Right lobe of liver (tissue), 6 donors: ENCODE data around the gene TBCD. TPM values are rescaled to one million over a fixed set of nuclear protein-coding genes. Genes with fewer than 3 reads are reported as not detected.

Experiments used
- ATAC-seq, 4 donors: fragments of 200-7000 bp; cut with Tn5 transposase; one replicate each; pipeline ENCODE4 v1.9.1; 2020; ENCODE audit warnings: mild to moderate bottlenecking in 4 of 4, moderate library complexity in 4 of 4
- DNase-seq, 3 donors: peaks; one replicate each; pipeline ENCODE4 v3.0.0-alpha.2; 2020
- H3K27ac ChIP-seq, 3 donors: fragments of 200-600 bp; one replicate each; pipeline ENCODE4 v1.8.0; 2022
- H3K27me3 ChIP-seq, 2 donors: fragments of 200-600 bp; one replicate each; pipeline ENCODE4 v1.8.0; 2022
- H3K36me3 ChIP-seq, 4 donors: fragments of 200-600 bp; sonication (generic) in 1 of 4; one replicate each; pipeline versions ENCODE4 v1.5.1 to v1.8.0; 2017 to 2022; ENCODE audit warnings: control low read depth in 1 of 4
- H3K4me1 ChIP-seq, 4 donors: fragments of 200-600 bp; sonication (generic) in 1 of 4; one replicate each; pipeline versions ENCODE4 v1.5.1 to v1.8.0; 2017 to 2022; ENCODE audit warnings: control low read depth in 1 of 4
- H3K4me3 ChIP-seq, 3 donors: fragments of 200-600 bp; one replicate each; pipeline ENCODE4 v1.8.0; 2022
- H3K9me3 ChIP-seq, 4 donors: fragments of 200-600 bp; sonication (generic) in 1 of 4; one replicate each; pipeline versions ENCODE4 v1.5.1 to v1.8.0; 2017 to 2022; ENCODE audit warnings: control low read depth in 1 of 4
- CTCF ChIP-seq, 4 donors: fragments of 200-600 bp in 3 of 4; fragments of 450-650 bp in 1 of 4; IDR thresholded peaks; one replicate each; pipeline versions ENCODE4 v1.5.1 to v1.8.0; 2016 to 2022; ENCODE audit warnings: antibody characterized with exemption in 4 of 4, mild to moderate bottlenecking in 2 of 4
- POLR2A ChIP-seq: fragments of 450-650 bp; IDR thresholded peaks from one replicate; pipeline ENCODE4 v1.6.1; 2017; ENCODE audit warnings: antibody characterized with exemption, mild to moderate bottlenecking
- WGBS: methylation state at CpG from one replicate; pipeline ENCODE4 v1.1.6; 2018; ENCODE audit warnings: low coverage, low lambda C conversion rate; ENCODE audit not compliant: insufficient coverage; ENCODE audit errors: missing lambda C conversion rate; 5-methylcytosine and 5-hydroxymethylcytosine counted together
- intact Hi-C, 2 donors: fragments of 100-400 bp; cut with DNase I; formaldehyde crosslinking; loops; one replicate each; pipeline versions ENCODE4 v1.11.2 to v1.14.1; 2022
- total RNA-seq, 6 experiments: library from RNA; depleted of rRNA in 2 of 6; stranded (reverse); fragments of >200 nt in 2 of 6; fragmentation: NEBNext Ultra II Directional in 3 of 6; extraction: Animal tissue kit (Norgen Biotek cat#: 25700) in 3 of 6; gene quantifications; one replicate each; pipeline versions ENCODE4 v1.1.0 to v1.2.4, GENCODE V29; 2016 to 2023
- donor health status: DM: no; HTN: yes; CAD: no.
- donor health status: DM: no; HTN: no; CAD: no.
- donor health status: DM: no; HTN: no; CAD: no.
- donor health status: DM: no; HTN: yes; CAD: no.
- donor health status: DM: no; HTN: yes; CAD: no.

TBCD gene
- total RNA-seq, 6 experiments from 2014 or later: 28.0 to 55.7 (median 41.3) TPM

DNA sequence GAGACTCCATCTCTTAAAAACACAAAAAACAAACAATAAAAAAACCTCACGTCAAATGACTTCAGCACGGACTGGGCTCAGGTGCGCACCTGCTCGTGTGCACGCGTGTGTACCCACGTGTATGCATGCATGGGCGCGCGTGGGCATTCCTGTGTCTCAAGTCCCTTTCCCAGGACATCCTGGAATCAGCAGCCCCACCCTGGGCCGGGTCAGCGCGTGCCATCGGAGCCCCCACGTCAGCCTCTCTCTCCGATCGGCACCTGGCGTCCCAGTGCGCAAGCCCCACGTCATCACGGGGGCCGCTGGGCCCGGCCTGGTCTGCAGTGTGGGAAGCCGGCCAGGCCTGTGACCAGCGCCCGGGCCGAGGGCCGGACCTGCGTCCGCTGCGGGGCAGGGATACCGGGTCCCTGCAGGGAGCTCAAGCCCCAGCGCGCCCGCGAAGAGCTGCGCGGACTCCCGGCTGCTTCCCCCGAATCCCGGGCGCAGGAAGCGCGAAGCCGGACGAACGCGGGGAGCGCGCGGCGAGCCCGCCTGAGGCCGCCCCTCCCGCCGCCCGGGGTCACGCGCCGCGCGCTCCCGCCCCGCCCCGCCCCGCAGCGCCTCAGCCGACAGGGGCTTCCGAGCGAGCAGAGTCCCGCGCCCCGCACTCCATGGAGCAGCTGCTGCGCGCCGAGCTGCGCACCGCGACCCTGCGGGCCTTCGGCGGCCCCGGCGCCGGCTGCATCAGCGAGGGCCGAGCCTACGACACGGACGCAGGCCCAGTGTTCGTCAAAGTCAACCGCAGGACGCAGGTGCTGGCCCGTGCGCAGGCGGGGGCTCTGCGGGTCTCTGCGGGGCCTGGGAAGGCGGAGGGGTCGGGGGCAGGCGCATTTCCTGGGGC lies 16.6 kb upstream of the TBCD start, which contains the start of gene FN3K:
Gene FN3K (plus strand): TSS at position 629 of the 880 bp plus-strand sequence. CDS start 22 bp downstream, at position 651.
- intact Hi-C loops: no loop called here
- Histone ChIP-seq H3K4me1 (peaks cover 0 to 27% (median 3%) of the 10 kb centered on the region in 4 donors), H3K27me3 (no peaks in the 10 kb centered on the region), H3K36me3 (peaks cover 0 to 7% (median 0%) of the 10 kb centered on the region in 4 donors), H3K4me3 (peak within 1 kb of the TSS; percentile 46 to 72 (median 72)), H3K27ac (peak within 1 kb of the TSS; percentile 60 to 85 (median 74)), H3K9me3 (no peaks in the 10 kb centered on the region)
- peak; percentile 47 to 75 (median 65) for ATAC-seq
- DNase-seq: peak; percentile 73 to 76 (median 74)
- 18% methylated on average over 11 of the region's 101 CpGs for WGBS
- TF ChIP-seq POLR2A (peak; percentile 39), CTCF (IDR thresholded peaks at IDR 0.05) (no peak)

- TF ChIP-seq POLR2A: no peak
- TF ChIP-seq CTCF (IDR thresholded peaks at IDR 0.05): no peak
- no peaks in the 10 kb centered on the region for H3K27me3 ChIP-seq
- peaks cover 0 to 41% (median 5%) of the 10 kb centered on the region in 4 donors for H3K4me1 ChIP-seq
- no peak for ATAC-seq
- H3K4me3 ChIP-seq: peak overlapping the region; percentile 46 to 72 (median 72)
- H3K9me3 ChIP-seq: no peaks in the 10 kb centered on the region
- 37% methylated on average over 2 of the region's 18 CpGs for WGBS
- DNase-seq: no peak
- intact Hi-C loops: no loop called here
- H3K36me3 ChIP-seq: peaks cover 0 to 18% (median 5%) of the 10 kb centered on the region in 4 donors
- peak overlapping the region in 2 of 3 donors; percentile 74 to 85 for H3K27ac ChIP-seq
Measured at GRCh38 chr17:82736511-82737185, 15.2 kb upstream of the TBCD start.

DNA sequence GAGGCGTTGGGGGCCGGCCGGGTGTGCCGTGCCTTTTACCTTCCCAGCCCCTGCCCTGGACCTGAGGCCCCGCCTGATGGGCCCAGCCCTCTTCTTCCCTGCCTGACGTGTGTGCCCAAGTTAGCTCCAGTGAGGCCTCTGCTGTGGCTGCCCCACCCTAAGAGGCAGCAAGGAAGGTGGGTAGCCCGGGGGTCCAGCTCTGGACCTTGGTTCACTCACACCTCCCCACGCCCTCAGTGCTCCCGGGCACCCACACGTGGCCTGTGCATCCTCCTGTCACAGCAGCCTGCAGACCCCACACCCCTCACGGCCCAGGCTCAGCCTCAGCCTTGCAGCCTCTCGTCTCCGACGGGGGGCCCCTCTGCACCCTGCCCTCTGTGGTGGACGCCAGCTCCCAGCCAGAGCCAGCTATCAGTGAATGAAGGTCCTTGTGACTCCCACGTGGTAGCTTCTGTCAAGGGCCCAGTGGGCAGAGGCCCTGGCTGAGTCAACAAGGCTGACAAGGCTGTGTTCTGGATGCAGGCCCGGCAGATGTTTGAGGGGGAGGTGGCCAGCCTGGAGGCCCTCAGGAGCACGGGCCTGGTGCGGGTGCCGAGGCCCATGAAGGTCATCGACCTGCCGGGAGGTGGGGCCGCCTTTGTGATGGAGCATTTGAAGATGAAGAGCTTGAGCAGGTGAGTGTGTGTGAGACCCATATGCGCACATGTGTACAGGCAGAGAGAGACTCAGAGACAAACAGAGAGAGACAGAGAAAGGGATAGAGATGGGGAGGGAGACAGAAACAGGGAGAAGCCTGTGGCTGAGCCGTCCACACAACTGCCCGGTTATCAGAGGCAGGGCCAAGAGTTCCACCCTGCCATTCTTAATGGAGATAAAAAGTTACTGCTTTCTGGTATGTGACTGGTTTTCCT lies 13.6 kb upstream of the TBCD start:
- 29% methylated on average over 17 of the region's 26 CpGs for WGBS
- intact Hi-C loops: no loop called here
- H3K4me1 ChIP-seq: peaks cover 0 to 47% (median 9%) of the 10 kb centered on the region in 4 donors
- H3K36me3 ChIP-seq: peaks cover 0 to 32% (median 7%) of the 10 kb centered on the region in 4 donors
- no peak overlapping the region for H3K4me3 ChIP-seq
- DNase-seq (peak; percentile 90 to 97 (median 96)), ATAC-seq (peak; percentile 77 to 83 (median 80))
- H3K27me3 ChIP-seq: no peaks in the 10 kb centered on the region
- H3K27ac ChIP-seq: peak overlapping the region; percentile 29 to 89 (median 77)
- H3K9me3 ChIP-seq: no peaks in the 10 kb centered on the region
- TF ChIP-seq POLR2A (no peak), CTCF (IDR thresholded peaks at IDR 0.05) (no peak)
